Pons (tissue), 1 donor: ENCODE data around the gene P2RX3.
"Not testable (repeated sequence)": the region's sequence is repeated elsewhere in the genome, so short reads cannot be mapped to it uniquely, and the experiment has no call there.

Experiments
- DNase-seq: peaks from one replicate; pipeline ENCODE4 v3.0.0-alpha.2; 2016; ENCODE audit warnings: low spot score

The P2RX3 gene

DNA sequence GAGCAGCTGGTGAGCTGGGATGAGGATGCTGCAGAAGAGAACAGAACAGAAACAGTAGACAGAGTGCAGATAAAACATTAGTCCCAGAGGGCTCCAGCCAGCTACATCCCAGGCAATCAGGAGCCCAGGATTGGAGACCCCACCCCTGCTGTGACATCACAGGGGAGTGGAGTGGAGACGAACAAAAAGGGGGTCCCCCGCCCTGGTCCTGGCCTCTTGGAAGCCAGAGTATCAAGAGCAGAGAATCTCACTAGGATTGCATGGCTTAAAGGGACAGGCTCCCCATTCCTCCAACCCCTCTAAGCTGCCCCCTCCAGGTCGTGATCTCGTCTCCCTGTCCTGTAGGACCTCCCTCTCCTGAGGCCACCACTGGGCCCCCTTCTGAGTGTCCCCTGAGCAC is at the start of gene P2RX3:
P2RX3 (plus strand) TSS at position 211 of the 400 bp plus-strand sequence. CDS start 199 bp downstream, outside the sequence.
- no peak for DNase-seq

DNA sequence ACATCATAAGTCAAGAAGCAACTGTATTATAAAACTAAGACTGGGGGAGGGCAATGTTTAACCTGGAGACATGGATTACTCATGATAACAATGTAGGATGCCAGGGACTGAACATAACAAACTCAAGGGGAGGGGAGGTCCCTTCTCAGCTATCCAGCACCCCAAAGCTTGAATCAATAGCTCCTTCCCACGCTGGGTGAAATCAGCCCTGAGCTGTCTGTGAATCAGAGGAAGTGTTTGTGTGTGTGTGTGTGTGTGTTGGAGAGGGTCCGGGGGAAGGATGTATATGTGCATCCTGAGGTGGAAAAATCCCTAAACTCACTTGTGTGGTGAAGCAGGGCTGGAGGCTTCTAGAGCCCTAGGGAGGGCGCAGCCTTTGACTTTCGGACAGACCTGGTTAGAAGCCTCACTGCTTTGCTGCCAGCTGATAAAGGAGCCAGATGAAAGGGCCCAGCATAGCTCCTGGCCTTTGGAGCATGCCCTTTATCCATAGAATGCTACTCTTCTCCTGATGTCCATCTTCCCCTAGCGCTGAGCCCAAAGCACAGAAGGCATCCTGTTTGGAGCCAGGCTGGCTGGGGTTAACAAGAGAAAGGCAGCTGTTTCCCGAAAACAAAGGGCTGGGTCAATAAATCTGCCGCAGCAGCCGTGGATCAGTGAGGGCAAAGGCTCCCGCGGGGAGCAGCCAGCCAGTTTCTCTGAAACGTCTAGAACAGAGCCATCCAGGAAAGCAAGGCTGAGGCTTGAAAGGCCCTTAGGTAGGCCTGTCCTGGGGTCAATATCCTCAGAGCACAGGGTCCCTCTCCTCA is 49.2 kb upstream of the P2RX3 start:
- no peak for DNase-seq

DNA sequence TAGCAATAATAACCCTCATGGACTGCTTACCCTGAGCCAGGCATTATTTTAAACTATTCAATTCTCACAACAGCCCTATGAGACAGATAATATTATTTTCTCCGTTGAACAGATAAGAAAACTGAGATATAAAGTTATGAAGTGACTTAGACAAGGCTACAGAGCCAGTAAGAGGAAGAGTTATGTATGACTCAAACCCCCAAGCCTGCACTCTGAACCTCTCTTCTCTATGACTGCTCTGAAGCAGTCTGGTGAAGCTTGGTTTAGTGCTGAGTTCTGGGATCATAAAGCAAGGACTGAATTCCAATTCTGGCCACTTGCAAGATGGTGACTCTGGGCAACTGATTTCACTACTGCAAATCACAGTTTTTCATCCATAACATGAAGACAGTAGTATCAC is 47.9 kb upstream of the P2RX3 start:
- no peak for DNase-seq

DNA sequence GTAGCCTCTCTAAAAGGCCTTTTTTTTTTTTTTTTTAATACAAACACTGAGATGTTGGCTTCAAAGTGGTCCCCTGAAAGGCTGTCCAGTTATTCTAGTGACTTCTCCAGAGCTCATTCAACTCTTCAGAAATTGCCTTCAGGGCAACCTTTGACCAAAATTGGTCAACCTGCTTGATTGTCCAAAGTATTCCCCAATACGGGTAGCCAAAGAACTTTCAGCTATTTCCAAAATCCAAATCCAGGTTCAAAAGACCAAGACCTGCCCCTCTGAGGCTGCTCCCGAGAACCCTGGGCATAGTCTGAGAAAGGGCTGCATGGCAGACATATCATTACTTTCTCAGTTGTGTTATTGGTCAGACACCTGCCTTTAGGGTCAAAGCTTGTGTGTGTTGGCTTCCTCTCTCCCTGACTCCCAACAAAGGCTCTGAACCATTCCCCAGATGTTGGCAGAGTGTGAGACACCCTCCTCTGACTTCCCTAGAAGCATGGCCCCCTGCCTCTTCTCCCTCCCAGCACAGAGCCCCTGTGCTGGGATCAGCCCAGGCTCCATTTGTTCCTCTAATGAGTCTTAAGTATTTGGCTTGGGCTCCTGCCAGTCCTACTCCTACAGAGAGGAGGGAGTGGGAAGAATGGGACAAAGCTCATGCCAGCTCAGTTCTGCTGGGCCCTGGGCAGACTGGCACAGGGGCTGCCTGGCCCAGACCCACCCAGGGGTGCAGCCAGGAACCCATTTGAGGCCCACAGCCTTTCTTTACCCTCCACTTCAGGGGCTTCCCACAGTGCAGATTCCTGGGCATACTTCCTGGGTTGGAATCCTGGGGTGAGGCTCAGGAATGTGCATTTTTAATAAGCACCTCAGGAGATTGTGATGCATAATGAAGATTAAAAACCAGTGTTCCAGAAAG is 43.7 kb upstream of the P2RX3 start:
- peak; percentile 35 for DNase-seq

DNA sequence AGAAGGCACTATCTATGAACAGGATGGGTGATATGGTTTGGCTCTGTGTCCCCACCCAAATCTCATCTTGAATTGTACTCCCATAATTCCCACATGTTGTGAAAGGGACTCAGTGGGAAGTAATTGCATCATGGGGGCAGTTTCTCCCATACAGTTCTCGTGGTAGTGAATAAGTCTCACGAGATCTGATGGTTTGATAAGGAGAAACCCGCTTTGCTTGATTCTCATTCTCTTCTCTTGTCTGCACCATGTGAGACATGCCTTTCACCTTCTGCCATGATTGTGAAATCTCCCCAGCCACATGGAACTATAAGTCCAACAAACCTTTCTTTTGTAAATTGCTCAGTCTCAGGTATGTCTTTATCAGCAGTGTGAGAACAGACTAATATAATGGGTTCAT is 41.9 kb upstream of the P2RX3 start:
- DNase-seq: not testable (repeated sequence)

DNA sequence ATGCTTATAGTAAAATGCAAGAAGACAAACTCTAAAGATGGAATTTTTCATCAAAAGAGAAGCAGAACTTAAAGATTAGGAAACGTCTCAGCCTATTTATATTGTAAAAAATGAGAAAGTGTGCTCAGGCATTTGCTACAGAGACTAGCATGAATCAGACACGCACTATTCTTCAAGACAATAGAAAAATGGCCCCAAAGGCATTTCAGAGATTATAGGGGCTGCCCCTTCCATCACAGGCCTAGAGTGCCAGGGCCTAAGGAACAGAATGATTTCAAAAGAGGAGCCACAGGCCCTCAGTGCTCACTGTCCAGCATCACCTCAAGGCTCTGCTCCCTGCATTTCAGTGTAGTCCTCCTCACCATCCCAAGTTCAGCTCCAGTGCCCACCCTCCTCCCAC is 40.9 kb upstream of the P2RX3 start:
- no peak for DNase-seq

DNA sequence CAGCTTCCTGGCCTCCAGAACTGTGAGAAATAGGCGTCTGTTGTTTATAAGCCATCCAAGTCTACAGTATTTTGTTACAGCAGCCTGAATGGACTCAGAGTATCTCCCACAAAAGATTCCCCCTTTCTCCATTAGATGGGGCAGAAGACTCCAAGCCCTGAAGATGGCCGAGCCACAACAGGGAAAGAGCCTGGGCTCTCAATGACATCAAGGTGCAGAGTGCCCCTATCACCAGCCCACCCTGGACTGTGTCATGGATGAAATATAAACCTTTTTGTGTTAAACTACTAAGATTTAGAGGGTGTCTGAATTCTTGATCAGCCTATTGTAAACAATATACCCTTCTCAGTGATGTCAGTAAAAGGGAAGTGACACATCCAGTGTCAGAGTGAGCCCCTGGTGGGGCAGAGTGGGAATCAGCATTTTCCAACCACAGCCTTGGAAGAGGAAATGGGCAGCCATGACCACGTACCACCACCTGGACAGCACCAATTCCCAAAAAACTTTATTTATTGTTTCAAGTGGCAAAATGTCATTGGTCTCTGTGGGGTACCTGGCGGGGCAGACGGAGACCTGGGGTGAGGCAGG is 38.9 kb upstream of the P2RX3 start:
- no peak for DNase-seq

DNA sequence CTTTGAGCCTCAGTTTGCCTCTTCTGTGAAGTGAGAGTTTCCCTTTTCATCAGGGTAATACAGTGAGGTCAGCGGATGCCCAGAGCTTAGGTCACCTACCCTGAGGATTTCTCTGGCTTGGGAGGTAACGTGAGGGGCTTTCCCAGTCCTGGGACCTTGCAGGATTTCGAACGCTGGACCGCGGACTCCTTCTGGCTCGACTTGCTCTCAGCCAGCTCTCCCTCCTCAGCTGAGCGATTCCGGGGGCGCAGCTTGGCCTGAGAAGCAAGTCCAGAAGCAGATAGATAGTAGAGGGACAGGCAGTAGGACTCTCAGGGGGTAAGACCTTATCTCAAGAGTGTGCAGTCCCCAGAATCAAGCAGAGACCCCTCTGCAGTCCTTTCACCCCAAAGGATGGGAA is 37.4 kb upstream of the P2RX3 start:
- DNase-seq: no peak

DNA sequence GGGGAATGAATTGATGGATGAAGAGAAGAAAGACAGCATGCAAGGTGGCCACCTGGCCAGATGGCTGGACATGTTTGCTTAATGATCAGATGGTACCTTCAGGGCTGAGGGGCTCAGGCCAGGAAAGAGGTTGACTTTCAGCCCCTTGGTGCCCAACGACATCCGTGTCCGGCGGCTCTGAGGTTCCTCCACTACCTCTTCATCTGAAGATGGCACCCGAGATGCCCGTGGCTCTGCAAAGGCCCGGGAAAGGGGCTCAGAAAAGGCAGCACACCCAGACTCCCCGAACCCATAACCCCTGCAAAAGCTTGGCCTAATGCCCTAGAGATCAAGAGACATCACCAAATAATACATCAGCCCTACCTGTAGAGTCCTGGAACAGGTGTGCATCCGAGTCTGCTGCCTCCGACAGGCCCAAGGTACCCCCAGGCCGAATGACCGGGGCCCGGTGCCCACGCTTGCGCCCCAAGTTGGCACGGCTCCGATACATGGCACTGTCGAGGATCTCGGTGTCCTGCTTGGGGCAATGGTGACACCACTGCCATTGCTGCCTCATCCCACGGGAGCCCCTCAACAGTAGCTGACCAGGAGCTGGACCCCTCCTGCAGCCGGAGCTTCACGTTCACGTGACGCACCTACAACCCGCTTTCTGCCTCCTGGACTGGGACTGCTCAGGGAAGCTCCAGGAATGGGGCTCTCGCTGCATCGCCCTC is 36.3 kb upstream of the P2RX3 start:
- DNase-seq: no peak

DNA sequence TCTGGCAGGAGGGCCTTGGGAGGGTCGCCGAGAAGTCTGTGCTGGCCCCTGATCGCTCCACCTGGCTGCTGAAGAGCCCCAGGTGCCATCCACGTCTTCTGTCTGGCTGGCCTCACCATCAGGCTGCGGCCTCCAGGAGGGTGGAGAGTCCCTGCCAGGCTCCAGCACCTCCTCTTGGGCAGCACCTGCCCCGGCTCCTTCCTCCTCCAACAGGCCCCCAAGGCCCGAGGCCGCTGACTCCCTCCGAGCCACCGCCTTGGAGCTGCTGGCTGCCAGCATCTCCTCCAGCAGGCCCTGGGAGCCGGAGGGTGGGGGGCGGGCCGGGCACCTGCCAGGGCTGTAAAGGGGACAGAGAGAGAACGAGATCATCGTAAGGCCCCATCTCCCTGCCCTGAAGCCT is 35.7 kb upstream of the P2RX3 start:
- no peak for DNase-seq

DNA sequence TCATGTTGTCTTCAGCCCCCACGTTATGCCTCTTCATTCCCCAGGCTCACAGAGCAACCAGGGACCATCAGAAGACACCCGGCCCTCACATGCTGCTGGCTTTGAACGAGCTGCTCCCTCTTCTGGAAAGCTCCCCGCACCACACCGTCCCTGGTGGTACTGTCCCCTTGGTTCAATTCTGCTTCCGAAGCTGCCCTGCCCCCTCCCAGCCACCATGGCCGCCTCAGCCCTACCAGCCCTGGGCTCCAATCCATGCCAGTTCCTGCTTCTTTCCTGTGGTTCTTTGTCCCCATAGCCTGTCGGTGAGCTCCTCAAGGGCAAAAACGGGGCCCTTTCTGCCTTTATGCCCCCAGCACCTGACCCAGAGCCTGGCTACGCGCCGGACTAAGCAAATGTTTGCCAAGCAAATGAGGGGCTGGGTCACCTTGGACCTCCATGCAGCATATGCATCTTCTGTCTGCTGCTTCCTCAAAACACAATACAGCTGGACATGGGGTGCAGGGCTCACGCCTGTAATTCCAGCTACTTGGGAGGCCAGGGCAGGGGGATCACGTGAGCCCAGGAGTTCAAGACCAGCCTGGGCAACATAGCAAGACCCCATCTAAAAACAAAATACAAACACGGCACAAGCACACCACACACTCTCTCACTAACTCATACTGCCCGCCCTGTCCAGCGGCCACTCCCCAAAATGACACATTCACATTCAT is 34.7 kb upstream of the P2RX3 start:
- no peak for DNase-seq

DNA sequence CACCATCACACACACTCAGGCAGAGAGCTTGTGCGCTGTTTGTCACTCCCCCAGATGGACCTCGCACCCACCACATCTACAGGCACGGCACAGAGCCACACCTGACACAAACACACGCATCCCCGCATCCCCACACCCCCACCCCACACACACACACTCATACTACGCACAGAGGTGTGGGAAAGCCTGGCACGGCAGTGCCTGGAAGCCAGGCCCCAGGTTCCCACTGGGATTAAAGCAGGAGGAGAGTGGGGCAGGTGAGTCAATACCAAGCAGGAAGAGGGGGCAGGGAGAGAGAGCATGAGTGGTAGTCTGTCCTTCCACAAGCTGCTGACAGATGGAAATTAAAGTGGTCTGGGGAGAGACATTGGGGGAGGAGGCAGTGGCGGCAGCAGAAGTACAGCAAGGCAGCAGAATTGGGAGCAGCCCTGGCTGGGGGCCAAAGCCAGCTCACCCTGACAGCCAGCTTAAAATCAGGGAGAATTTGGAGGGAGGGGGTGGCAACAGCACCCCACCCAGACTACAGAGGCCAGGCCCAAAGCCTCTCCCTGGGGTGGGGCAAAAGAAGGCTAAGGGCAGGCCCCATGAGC is 34.1 kb upstream of the P2RX3 start:
- no peak for DNase-seq

DNA sequence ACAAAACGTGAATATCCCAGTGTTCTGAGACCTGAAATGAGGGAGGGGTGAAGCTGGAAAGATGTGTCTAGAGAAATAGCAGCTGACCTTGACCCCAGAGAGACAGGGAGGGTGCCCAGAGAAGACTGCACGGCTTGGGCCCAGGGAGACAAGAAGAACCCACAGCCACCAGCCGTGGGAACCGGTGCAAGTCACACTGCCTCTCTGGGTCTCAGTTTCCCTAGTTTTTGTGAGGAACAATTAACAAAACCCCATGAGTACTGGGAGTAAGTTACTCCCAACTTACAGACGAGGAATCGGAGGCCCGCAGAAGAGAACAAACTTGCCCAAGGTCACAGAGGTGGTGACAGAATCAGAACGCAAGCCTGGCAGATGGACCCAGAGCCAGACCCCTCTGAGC is 32.6 kb upstream of the P2RX3 start:
- DNase-seq: no peak

DNA sequence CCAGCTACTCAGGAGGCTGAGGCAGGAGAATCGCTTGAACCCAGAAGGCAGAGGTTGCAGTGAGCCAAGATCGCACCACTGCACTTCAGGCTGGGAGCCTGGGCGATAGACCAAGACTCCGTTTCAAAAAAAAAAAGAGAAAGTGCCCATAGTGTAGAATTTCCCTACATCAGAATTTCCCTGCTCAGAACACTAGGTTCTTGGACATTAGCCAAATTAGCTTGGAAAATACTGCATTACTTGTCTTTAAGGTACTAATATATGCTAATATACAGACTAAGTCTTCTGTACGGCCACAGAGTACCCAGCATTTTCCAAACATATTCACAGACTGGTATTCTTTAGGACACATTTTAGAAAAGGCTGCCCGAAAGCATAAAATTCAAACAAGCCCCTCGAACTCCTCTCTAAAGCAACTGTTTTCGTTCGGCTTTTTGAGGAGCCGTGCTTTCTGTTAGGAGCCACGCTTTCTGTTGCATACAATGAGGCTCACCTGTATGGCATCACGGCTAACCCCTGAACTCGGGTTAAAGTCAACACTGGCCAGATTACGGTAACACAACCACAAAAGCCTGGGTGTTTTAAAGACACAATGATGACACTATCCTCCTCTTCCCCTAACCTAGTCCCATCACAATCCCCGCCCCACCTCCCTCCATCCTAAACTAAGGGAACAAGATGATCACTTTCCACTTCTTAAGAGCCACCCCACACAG is 31.8 kb upstream of the P2RX3 start:
- DNase-seq: no peak

DNA sequence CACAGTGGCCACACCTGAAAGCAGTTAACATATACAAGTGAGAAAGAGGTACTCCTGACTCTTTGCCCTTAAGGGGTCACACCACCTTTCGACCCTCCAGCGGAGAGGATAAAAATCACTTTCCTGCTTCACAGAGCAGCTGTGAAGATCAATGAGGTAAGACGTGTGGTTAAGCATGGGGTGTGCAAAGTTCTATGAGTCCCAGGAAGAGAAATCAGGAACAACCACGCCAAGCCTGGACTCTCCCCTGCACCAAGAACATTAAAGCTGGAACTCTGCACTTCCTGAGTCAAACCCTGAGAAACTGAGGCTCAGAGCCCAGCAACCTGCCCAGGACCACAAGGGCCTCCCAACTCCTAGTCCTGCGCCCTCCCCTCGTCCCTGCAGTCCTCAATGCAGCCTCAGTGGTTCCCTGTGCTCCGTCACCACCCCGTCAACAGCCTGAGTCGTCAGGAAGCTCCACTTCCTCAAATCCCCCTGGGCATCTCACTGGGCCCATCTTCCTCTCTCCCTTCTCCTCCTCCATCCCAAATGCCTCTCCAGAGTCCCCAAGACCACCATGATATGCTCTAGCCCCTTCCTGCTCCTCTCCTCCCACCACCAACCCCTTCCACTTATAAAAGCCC is 31.1 kb upstream of the P2RX3 start:
- DNase-seq: no peak

DNA sequence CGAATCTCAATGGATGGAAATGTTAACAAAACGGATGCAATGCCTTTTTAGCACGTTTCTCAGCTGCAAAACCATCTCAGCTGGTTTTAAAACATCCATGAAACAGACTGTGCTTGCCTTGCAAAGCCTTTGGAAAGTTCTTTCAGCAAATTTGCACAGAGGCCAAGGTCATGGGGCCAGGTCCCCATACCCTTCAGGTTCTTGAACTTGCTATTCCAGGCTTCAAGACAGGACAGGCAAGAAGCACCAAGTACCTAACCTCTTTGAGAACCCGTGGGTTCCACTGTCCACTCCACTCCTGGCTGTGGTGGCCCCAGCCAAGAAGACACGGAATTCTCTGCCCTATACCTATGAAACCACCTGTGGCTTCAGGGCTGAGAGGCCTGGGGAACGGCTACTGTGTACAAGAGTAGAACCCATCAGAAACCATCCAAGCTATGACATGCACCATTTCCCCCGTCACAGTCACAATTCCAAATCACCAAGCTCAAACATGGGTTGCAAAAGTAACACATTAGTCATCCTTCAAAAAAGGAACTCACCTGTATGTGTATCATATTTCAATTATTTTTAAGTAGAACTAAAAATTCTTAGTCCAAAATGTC is 30.4 kb upstream of the P2RX3 start:
- no peak for DNase-seq

DNA sequence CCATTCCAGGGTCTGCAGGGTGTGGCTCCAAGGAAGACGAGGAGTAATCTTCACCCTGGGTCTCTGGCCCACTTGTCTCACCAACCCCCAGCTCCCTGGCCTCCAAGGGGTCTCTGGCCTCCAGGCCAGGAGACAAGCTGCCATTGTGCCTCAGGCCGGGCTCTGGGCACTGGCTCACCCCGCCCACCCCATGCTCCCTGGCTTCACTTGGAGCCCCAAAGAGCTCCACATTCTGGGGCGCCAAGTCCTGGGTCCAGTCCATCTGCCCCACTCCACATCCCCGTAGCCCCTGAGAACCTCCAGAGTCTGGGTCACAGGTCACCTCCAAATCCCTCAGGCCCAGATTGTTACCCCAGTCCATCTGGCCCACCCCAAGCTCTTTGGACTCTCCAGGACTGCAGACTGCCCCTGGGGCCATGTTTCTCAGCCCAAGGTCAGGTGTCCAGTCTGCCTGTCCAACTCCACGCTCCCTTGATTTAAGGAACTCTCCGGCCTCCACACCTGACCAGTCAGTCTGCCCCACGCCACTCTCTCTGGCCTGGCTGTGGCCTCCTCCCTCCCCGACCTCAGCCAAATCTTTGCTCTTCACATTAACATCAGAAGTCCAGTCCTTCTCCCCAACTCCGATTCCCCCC is 29.6 kb upstream of the P2RX3 start:
- DNase-seq: no peak

DNA sequence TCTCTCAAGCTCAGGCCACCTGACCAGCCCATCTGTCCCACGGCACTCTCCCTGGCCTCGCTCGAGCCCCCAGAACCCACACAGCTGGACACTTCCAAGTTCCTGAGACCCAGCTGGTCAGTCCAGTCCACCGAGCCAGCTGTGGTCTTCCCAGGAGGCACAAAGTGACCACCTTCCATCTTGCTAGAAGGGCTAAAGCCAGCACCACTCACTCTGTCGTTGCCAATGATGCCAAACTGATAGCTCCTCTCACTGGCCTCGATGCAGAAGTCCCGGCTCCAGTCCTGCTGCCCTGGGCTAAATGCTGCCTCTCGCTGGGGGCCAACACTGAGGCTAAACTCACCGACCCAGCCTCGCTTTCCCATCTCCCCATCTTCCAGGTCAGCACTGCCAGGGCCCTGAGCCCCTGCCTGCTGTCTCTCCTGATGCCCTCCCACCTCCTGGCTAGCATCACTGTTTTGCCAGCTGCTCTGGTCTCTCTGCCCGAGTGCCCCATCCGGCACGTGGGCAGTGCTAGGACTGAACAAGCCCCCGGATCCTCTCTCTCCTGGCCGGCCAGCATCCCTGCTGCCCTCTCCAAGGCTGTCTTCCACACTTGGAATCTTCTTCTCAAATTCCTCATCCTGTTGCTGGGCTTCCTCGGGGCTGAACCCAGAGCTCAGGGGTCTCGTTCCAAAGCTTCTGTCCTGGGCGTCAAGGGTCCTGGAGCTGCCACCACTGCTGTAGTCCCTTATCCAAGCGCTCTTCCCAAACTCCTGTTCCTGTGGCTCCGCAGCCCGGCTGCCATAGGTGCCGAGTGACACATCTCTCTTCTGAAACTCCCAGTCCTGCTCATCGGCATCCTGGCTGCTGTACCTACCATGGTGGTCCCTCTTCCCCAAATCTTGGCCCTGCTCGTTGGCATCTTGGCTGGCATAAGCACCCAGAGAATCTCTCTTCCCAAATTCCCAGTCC is 28.8 kb upstream of the P2RX3 start:
- no peak for DNase-seq
